GM18526 (cell line): ENCODE measurements around the gene JAM2.

Experiments used
- POLR2A ChIP-seq: IDR thresholded peaks from 3 replicates; pipeline ENCODE4 v1.6.1; 2011; ENCODE audit not compliant: insufficient read length; ENCODE audit errors: extremely low read depth

JAM2 gene

DNA sequence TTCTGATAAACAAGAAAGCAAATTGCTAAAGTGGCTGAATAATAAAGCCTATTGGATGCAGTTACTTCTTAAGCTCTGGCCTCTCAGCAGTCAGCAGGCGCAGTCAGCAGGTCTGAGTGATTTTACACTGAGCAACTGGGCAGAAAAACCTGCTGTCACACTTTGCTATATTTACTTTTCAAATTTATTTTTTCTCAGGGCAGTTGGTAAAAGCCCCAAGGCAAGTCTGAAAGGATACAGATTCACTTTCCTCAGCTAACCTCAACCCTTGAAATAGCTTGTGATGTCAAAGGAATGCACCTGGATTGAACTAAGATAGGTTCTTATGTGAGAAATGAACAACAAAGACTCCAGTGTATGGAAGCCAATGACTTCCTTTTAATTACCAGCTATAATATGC is 61.7 kb downstream of the JAM2 start:
- TF ChIP-seq POLR2A: no peak

DNA sequence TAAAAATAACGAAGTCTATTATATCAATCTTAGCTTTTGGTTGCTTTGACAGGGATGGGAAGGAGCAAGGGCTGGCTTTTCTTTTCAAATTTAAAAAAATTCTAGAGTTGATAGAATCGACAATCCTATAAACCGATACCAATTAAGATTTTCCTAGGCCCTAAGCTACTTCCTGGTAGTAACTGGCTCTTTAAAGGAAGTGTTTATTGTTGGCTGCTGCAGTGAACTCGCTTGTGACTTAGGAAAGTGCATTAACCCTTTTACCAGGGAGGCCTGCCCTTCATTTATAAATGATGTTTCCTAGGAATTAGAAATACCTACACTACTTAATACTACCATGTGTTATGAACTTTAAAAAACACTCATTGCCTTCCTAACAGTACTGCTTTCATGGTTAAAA is 62.5 kb downstream of the JAM2 start:
- no peak for TF ChIP-seq POLR2A

DNA sequence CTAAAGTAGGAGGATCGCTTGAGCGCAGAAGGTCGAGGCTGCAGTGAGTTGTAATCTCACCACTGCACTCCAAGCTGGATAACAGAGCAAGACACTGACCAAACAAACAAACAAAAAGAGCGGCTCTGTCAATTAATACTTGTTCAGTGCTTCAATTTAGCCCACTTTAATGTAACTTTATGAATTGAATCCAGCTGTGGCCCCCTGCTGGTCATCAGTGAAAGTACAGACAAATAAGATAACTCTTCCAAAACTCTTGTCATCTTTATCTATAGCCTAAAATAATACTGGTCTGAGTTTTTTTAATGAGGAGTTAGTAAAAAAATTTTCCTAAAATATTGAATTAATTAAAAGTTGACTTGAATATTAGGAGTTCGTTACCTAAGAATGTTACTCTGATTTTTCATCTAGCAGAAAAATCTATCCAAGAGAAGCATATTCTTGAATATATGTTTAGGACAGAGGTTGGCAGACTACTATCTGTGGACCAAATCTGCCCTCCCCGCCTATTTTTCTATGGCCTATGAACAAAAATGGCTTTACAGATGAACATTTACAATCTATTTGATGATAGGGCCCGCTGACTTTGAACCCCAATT is 69.5 kb downstream of the JAM2 start:
- TF ChIP-seq POLR2A: no peak

DNA sequence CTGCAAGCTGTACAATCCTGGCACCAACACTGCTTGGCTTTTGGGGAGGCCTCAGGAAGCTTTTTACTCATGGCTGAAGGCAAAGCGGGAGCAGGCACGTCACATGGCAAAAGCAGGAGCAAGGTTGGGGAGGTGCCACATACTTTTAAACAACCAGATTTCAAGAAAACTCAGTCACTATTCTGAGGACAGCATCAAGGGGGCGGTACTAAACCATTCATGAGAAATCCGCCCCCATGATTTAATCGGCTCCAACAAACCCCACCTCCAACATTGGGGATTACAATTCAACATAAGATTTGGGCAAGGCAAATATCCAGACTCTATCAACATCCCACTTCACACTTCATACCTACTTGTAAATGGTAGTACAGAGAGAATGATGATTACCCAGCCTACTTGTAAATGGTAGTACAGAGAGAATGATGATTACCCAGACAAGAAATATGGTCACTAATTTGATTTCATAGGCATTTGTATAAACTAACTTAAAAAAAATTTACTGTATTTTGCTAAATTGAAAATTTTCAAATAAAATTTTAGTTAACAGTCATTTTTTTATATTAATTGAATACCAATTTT is 70.7 kb downstream of the JAM2 start:
- TF ChIP-seq POLR2A: no peak

DNA sequence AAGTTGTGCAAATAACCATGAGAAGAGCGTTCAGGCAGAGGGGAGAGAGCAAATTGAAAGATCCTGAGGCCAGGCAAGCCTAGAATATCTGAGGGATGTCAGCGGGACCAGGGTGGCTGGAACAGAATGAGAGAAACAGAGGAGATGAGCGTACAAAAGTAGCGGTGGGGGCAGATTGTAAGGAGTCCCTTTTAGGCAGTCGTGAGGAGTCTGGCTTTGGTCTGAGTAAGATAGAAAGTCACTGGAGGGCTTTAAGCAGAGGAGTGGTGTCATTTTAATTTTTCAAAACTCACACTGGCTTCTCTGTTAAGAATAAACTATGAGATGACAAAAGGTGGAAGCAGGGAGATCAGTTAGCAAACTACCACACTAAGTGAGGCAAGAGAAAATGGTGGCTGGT is 71.5 kb downstream of the JAM2 start:
- TF ChIP-seq POLR2A: no peak

DNA sequence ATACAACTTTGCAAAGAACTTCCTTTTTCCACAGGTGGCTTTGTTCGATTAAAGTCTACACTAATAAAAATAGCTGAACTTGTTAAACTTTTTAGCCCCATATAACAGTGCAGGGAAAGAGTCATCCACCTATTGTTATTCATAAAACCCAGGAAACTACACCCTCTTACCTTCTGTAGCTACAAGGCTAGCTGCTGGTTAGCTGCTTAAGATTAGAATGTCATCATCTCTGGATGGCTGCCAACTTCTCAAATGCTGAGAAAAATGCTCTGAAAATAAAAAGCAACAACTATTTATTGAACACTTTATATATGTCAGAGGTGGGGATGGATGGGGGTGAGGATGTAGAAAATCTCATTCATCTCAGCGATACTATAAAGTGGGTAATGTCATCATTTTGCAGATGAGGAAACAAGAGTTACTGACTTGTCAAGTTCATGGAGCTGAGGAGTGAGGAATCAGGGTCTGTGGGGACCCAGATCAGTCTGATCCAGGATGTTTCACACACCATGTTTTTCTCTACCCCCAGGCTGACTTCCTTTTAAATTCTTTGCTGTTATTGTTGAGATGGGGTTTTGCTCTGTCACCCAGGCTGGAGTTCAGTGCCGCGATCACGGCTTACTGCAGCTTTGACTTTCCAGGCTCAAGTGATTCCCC is 78.6 kb downstream of the JAM2 start:
- TF ChIP-seq POLR2A: no peak

DNA sequence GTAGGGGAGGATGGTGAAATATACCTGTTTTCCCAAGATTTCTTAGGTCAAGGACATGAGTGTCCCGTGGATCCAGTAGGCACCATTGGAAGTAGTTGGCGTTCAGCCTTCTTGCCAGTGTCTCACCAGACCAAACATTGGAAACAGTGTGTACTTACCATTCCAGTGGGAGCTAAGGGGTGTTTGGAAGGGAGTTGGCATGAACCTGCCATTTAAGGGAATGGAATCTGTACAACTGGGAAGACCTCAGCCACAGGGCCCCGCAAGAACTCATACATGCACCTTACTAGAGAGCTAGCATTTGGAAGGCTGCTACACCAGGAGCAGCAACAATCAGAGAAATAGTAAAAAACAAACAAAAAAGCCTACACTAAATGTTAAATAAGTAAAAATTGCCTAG is 82.9 kb downstream of the JAM2 start:
- TF ChIP-seq POLR2A: no peak

DNA sequence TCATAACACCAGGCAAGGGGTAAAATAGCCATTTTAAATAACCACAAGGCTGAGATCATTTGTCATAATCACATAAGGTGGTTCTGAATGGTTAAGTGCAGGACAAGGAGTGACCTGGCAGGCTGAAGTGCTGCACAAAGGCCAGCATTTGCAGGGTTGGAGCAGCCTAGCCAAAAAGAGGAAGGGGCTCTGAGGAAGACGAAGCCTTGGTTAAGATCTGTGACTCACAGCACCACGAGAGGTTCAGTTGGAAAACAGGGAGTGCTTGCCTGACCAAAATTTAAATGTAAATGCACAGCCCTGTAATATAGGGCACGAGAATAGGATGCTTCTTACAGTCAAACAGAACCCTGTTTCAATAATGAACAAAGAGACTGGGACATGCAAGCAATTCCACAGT is 83.6 kb downstream of the JAM2 start:
- no peak for TF ChIP-seq POLR2A

DNA sequence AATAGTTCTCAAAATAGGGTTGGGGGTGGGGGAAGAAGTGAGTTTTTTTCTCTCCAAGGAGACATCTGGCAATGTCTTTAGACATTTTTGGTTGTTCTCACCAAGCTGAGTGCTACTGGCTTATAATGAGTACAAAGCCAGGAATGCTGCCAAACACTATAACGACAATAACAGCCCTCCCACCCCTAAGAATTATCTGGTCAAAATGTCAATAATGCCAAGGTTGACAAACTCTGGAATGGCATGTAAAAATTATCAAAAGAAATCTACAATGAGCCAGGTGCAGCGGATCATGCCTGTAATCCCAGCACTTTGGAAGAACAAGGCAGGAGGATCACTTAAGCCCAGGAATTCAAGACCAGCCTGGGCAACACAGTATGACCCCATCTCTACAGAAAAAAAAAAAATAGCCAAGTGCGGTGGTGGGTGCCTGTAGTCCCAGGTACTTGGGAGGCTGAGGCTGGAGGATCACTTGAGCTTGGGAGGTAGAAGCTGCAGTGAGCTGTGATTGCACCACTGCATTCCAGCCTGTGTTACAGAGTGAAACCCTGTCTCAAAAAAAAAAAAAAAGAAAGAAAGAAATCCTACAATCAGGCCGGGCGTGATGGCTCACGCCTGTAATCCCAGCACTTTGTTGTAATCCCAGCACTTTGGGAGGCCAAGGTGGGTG is 93.2 kb downstream of the JAM2 start:
- TF ChIP-seq POLR2A: no peak

DNA sequence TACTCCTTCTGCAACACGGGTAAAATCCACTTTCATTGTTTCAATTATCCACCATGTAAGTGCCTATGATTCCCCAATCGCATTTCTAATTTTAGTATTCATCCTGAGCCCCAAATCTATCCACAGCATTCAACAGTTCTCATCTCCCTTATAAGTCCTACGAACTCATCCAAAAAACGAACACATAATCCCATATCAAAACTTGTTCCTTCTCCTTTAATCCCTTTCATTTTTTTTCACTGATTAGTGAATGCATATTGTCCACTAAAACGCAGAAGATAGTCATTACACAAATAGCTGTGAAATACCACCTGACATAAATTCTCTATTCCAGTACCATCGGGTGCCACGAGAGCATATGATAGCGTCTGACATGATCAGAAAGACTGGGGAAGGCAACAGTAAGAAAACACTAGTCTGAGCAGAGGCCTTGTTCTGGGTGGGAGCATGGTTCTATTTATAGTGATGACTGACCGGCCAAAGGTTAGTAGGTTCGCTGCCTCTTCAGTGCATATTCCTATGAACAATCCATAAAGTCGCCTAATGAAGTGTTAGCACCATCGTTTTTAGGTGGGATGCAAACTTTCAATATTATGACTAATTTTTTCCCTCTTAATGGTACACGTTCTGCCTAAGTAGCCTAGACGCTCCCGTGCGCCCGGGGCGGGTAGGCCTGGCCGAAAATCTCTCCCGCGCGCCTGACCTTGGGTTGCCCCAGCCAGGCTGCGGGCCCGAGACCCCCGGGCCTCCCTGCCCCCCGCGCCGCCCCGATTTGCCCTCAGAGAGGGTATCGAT is 95.0 kb downstream of the JAM2 start:
- no peak for TF ChIP-seq POLR2A

DNA sequence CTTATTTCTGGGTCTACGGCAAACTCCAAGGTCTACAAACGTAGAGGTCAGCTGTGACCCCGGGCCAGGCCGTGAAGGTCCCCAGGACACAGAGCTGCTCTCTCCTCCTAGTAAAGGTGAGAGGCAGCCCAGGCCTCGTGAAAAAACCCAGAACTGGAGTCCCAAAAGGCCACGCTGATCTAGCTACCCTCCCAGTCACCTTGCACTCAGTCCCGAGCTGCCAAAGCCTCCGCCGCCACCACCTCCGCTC is 95.5 kb downstream of the JAM2 start:
- peak; percentile 85 for TF ChIP-seq POLR2A

DNA sequence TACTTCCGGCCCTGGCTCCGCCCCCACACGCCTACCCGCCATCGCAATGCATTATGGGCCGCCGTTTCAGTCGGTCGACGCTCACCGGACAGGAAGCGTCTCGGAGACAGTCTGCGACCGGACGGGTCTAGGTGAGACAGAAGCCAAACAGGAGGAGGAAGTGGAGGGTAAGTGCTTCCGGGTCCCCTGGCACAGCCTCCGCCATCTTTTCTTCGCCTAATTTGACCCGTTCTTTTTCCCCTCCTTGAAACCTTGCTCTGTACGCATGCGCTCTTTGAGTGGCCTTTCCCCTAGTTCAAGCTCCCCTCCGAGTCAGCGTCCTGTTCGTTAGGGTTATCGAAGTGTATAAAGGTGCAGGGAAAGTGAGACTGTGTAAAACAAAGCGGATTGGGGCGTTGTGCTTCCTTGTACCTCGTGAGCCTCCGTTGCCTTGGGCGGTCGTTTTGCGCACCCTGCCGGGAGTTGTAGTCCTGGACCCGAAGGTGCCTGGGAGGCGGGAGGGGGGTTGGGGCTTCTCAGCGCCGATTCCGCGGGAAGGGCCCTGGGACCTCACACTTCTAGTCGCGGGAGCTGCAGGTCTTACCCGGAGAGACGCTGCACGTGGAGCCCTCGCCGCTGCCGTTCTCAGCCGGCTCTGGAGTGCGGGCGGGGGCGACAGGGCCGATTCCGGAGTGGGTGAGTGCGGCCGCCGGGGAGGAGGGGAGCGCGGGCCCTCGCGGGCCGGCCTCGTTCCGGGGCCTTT is 96.0 kb downstream of the JAM2 start, which contains the start of the genes ATP5PF and GABPA:
Gene ATP5PF (minus strand): TSS at position 1 of the 742 bp plus-strand sequence. CDS start 5,110 bp downstream, outside the sequence.
Gene GABPA (plus strand): TSS at position 69 of the 742 bp plus-strand sequence. CDS start 6,627 bp downstream, outside the sequence.
- TF ChIP-seq POLR2A: peak; percentile 46

DNA sequence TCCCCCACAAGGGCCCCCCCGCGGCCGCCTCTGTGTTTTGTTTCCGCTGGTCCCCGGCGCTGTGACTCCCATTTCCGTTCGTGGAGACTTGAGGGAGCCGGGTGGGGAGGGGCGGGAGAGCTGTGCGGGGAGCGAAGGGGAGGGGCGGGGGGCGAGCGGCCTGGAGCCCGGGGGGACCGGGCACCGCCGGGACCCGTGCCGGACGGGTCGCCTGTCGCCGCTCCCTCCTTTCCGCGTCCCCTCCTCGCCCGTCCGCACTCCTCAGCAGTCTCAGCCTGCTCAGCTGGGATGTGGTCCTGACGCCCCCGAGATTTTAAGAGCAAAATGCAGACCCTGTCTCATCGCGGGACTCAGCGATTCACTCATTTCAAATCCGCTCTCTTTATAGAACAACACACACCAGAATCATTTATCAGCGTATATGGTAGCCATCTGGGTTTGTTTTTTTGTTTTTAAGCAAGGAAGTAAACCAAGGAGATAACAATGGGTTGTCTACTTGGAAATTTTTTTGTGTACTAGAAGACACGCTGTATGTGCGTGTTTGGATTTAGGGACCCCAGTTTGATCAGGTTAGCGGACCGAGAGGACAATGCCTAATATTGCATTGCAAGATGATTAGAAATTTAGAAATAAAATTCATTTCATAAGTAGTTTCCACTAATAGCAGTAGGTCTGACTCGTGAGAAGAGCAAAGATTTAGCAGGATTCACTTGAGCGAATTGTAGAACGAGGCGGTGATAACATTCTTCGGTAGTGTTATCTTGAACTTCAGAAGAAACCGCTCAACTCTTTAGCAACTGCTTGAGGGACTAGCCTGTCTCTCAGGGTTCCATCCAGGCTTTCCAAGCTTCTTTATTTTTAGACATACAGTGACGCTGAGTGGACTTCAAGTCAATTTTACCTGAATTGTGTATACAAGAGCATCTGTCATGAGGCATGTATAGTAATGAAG is 96.9 kb downstream of the JAM2 start:
- TF ChIP-seq POLR2A: no peak

DNA sequence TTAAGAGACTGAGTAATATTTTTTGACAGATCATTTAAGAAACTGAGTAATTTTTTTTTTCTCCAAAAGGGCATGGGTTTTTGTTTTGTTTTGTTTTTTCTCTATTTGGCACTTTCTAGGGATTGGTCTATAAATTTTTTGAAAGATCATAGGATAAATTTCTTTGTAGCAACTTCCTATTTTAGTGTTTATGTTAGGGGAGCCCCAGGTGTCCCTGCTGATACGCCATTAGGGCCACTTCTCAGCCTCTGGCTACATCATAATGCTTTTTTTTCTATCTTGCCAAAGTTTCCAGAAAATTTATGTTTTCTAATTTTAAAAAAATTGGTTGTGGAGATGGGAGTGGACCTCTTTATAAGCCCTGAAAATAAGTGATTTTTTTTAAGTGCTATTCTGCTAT is 98.4 kb downstream of the JAM2 start:
- no peak for TF ChIP-seq POLR2A
